ENCODE results near the gene GDPD3.

- TF ChIP-seq ZNF384 (IDR thresholded peaks at IDR 0.05) (no peak), FOXA1 (IDR thresholded peaks at IDR 0.05) (no peak), FOXM1 (IDR thresholded peaks at IDR 0.05; ENCODE audit: borderline replicate concordance) (no peak), TARDBP (IDR thresholded peaks at IDR 0.05) (no peak), SP1 (IDR thresholded peaks at IDR 0.05) (no peak), PKNOX1 (IDR thresholded peaks at IDR 0.05) (no peak), ARNT (IDR thresholded peaks at IDR 0.05) (no peak), ELF4 (IDR thresholded peaks at IDR 0.05) (no peak), HDGF (IDR thresholded peaks at IDR 0.05; ENCODE audit: borderline replicate concordance) (no peak), L3MBTL2 (conservative IDR thresholded peaks at IDR 0.05) (no peak), SUZ12 (IDR thresholded peaks at IDR 0.05) (no peak), BHLHE40 (IDR thresholded peaks at IDR 0.05; ENCODE audit: borderline replicate concordance) (no peak), LEF1 (IDR thresholded peaks at IDR 0.05; ENCODE audit: borderline replicate concordance) (no peak)
Measured at GRCh38 chr16:30070490-30070889, 42.8 kb downstream of the GDPD3 start.

All from HEK293T (cell line).